GM21786 (cell line): Measurements from ENCODE around the gene SDS.

Experiments used
- ATAC-seq: cut with Tn5 transposase; IDR thresholded peaks from one replicate; pipeline ENCODE4 v1.9.1; 2021; ENCODE audit not compliant: unreplicated experiment

SDS gene

DNA sequence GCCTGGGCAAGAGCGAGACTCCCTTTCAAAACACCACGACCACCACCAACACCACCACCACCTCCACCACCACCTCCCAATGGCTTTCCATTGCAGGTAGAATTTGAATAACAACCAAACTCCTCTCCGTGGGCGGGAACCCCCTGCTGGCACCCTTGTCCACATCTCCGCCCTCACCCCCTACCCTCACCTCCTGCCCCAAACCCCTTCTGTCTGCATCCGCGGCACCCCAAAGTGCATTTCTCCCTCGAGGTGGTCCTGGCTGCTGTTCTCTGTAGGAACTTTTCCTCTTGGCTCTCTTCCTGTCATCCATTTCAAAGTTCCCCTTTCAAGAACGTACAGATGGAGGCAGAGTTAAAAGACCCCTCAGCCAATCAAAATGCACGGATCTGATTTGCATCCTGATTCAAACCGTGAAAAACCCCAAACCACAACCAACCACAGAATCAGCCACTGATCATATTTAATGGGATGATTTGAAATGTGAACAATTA lies 22.3 kb upstream of the SDS start:
- ATAC-seq = no peak

DNA sequence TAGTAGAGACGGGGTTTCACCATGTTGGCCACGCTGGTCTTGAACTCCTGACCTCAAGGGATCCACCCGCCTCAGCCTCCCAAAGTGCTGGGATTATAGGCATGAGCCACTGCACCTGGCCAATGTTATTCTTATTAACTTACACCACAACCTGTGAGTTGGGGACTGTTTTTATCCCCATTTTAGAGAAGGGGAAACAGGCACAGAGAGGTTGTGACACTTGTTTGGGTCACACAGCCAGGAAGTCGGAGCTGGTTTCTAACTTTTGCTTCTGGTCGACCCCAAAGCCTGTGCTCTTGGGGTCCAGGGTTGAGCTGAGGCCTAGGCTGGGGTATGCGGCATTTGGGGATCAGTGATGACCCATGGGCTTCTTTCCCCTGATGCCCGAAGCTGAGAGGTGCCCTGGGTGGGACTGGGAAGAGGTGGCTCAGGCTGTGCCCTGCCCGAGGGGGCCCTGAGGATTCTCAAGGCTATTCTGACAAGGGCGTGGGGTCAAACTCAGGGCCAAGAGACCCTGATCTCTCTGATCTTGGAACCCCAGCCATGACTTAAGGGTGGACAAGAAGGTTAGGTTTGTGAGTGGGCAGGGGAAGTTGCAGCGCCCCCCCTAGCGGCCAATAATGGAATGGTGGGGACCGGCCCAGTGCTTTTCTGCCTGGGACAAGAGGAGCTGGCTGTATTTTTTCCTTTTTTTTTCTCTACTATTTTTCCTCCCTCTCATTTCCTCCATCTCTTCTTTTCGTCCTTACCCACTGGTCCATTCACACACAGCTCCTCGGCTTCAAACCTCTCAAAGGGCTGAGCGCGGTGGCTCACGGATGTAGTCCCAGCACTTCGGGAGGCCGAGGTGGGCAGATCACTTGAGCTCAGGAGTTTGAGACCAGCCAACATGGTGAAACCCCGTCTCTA lies 21.5 kb upstream of the SDS start:
- no peak for ATAC-seq

DNA sequence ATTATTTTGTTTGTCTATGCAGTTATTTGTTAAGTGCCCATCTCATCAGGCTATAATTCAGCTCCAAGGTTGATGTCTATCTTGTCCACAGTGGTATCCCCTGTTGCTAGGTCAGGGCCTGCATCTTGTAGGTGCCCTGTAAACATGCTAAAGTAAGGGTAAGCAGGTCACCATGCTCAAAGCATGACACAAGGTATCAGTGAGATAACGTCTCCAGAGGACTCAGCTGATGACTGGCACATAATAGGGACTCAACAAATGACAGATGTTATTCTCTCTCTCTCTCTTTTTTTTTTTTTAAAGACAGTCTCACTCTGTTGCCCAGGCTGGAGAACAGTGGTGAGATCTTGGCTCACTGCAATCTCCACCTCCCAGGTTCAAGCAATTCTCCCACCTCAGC lies 20.8 kb upstream of the SDS start:
- no peak for ATAC-seq

DNA sequence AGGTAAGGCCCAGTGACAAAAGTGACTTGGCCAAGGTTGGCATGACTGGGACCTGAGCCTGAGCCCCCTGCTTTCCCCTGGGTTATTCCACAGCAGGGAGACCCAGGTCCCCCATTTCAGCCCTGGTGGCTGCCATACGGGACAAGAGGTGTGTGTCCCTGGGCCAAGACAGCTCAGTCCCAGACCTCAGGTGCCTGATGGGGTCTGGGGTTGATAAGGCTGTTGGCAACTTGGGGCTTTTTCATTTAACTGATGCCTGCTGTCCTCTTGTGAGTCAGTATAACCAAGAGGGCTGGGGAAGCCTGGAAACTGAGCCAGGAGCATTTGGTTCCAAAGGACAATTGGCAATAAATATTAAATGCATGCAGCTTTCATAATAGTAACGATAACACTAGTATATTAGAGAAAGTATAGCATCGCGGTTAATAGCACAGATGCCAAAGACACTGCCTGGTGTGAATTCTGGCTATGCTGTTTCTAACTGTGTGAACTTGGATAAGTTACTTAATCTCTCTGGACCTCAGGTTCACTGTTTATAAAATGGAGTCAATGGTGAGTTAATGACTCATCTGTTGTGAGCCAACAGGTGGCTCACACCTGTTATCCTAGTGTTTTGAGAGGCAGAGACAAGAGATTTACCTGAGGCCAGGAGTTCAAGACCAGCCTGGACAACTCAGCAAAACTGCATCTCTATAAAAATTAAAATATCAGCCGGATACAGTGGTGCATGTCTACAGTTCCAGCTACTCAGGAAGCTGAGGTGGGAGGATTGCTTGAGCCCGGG lies 19.4 kb upstream of the SDS start:
- no peak for ATAC-seq

DNA sequence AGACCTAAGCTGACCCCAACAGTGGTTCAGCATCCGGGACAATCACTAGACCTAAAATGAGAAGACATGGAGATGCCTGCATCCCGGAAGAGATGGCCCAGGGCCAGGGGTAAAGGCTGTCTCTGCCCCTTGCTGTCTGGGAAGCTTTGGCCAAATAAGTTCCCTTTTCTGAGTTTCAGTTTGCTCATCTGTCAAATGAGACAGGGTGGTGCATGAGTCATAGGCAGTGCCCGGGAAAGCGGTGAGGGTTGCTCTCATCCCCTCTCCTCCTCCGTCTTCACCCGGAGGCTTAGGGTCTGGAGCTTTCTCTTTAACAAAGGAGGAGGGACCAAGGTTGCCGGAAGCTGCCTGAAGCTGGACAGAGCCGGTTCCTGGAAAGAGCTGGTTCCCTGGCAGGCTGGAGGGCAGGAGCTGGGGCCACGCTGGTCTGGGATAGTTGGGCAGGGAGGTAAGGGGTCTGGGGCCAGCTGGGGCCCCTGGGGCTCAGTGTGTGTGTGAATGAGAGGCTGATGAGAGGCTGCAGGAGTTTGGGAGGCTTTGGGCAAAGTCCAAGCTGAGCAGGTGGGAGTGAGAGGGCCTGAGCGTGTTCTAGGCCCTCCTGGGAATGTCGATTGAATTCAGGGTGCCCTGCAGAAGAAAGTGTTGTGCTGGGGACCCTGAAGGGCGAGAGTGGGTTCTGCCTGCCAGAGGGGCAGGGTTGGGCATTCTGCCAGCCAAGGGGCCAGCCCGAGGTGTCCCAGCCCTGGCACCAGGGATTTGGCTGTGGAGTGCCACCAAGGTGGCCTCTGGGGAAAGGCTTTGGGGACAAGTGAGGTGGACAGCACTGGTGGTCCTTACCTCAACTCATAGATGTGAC lies 18.6 kb upstream of the SDS start, which contains the start of gene SDSL:
TSS of gene SDSL (plus strand) at position 351 of the 856 bp plus-strand sequence. CDS start 5,603 bp downstream, outside the sequence.
- ATAC-seq = peak; percentile 94

DNA sequence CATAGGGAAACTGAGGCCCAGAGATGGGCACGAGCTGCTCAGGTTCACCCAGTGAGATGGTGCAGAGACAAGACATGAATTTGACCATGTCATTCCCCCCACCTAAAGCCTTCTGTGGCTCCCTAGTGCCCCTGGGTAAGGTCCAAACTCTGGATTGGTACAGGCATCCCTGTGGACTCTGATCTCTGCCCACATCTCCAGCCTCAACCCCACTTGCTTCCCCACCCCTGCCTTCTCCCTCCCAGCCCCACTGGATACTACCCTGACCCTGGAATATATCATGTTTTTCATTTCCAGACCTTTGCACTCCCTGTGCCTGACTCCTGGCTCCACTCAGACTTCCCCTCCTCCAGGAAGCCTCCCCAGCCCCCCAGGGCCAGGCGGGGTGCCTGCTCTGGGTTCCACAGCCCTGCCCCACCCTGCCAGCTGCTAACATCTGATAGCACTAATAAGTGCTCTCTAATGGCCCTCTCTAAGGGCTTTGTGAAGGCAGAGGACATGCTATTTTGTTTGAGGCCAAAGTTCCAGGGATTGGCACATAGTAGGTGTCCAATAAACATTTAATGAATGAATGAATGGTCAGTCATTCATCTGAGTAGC lies 17.4 kb upstream of the SDS start:
- ATAC-seq = no peak

DNA sequence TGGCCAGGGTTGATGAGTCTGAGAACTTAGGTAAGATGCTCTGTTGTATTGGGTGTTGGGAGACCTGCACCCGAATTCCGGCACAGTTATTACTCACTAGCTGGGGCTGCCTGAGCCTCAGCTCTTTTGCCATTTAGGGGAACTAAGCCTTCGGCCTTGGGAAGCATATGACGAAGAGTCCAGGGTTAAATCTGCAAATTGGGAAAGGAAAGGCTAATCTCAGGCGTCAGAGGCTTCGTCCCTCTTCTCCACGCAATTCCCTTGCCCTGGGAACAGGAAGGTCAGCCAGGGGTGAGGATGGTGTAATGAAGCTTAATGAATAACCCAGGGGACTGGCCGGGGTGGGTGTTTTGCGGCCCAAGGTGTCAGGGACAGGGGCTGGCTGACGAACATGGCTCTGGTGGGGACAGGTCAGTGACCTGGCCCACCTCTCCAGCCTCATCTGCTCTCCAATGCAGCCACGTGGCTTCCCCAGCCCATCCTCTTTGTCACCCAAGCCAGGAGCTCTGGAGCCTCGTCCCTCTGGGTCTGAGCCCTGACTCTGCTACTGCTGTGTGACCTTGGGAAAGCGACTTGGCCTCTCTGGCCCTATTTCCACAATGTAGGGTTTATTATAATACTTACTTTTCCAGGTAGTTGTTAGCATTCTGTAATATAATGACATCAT lies 14.7 kb upstream of the SDS start:
- ATAC-seq = no peak

DNA sequence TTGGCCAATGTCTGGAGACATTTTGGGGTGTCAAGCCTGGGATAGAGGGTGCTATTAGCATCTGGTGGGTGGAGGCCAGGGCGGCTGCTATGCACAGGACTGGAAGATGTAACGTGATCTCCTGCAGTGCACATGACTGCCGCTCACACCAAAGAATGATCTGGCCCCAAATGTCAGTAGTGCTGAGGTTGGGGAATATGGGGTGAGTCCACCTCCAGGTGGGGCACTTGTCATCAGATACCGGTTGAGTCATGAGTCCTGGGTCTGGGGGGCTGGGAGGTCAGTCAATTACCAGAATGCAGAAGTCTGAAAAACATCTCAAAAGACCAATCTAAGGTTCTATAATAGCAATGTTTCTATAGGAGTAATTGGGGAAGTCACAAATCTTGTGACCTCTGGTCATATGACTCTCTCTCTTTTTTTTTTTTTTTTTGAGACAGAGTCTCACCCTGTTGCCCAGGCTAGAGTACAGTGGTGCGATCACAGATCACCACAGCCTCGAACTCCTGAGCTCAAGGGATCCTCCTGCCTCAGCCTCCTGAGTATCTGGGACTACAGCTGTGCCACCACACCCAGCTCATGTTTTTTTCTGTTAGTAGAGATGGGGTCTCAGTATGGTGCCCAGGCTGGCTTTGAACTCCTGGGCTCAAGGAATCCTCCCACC lies 12.5 kb upstream of the SDS start:
- ATAC-seq = no peak

DNA sequence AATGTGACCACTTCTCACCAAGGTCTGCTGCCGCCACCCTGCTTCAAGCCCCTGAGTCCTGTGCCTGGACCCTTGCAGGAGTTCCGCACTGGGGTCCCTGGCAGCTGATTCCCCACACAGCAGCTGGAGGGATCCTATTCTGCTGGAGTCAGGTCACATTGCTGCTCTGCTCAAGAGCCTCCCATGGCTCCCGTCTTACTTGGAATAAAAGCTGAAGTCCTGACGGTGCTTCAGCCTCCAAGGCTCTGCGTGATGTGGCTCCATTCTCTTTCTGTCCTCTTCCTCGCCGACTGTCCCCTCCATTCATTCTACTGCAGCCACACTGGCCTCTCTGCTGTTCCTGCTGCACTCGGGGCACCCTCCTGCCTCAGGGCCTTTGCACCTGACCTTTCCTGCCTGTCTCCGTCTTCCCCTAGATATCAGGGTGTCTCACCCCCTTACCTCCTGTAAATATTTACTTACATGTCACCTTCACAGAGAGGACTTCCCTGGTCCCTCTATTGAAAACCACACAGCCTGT lies 10.9 kb upstream of the SDS start:
- no peak for ATAC-seq

DNA sequence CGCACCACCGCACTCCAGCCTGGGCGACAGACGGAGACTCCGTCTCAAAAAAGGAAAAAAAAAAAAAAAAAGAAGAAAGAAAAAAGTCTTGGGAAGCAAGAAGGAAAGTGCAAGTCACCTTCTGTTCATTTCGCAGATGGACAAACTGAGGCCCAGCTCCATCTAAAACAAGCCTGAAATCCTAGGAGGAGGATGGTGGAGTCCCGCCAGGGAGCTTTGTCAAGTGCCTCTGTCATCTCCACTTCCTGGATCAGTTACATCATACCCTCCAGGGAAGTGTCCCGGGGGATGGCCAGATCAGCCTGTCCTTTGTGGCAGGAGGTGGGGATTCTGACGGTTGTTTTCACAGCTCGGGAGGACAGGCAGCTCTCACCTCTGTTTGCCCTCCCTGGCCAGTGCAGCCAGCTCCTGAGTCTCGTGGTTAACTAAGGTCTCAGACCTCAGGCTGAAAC lies 9.8 kb upstream of the SDS start:
- no peak for ATAC-seq

DNA sequence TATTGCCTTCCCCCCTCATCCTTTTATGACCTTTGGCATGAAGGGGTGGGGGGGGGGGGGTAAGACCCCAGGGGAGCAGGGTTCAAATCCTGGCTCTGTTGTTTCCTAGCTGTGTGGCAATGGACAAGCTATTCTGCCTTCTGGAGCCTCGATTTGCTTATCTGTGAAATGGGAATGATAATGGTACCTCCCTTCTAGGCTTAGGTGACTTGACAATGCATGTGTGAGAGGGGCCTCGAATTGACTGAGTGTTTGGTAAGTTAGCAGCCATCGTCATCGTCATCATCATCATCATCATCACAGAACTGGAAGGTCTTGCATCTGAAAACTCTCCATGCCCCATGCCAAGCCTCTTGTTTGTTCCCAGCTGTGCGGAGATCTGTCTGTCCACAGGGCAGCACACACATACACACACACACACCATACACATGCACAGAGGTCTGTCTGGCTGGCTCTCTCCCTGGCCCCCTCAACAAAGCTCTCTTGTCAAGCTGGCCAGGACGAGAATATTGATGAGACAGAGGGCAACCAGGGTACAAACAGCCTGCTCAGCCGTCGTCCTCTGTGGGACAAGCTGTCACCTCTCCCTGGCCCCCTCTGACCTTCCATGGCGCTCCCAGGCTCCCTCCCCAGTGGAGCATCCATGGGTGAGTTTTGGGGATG lies 5.9 kb upstream of the SDS start:
- ATAC-seq = no peak

DNA sequence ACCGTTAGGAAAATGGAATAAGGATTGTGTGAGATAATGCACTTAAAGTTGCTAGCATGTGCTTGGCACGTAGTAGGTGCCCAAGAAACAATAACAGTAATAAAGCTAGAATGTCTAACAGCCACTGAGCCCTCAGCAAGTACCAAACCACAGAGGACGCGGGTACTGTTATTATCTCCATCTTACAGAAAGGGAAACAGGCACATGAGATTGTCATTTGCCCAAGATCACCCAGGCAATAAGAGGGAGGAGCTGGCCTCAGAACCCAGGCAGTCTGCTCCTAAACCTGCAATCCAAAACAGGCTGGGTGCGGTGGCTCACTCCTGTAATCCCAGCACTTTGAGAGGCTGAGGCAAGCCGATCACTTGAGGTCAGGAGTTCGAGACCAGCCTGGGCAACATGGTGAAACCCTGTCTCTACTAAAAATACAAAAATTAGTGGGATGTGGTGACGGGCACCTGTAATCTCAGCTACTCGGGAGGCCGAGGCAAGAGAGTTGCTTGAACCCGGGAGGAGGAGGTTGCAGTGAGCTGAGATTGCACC lies 5.1 kb upstream of the SDS start:
- no peak for ATAC-seq

DNA sequence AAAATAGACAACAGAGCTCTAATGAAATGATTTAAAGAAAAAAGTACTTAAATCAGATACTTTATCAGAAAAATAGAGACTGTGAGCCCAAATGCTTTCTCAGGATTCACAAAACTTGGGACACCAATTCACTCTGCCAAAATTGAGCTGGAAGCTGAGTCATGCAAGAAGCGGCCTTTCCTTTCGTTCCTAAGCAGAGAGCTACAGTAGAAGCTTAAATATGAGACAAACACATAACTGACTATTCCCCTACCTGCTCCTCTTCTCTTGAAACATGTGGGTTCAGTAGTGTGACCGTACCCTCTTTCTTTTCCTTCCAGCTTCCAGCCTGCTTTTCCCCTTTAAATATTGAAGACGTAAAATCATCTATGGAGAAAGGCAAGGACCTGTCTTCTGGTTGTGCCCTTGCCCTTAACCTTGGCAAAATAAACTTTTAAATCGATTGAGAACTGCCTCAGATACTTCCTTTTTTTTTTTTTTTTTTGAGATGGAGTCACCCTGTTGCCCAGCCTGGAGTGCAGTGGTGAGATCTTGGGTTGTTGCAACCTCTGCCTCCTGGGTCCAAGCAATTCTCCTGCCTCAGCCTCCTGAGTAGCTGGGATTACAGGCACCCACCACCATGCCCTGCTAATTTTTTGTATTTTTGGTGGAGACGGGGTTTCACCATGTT lies 4.4 kb upstream of the SDS start:
- no peak for ATAC-seq

DNA sequence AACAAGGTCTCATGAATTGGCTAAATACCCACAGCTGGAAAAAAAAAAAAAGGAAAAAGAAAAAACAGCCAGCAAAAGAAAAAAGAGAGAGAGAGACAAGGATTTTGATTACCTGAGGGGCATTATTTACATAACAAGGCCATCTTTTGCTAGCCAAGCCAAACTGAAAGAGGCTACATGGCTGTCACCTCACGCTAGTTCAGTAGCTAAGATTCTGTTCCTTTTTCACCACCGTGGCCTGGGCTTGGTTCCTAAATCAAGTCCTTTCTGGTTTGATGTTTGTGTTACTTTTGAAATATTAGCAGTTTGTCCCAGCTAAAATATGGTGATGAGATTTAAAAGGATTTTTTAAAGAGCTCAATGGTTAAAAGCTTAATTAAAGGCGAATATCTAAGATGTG lies 2.0 kb upstream of the SDS start:
- no peak for ATAC-seq

DNA sequence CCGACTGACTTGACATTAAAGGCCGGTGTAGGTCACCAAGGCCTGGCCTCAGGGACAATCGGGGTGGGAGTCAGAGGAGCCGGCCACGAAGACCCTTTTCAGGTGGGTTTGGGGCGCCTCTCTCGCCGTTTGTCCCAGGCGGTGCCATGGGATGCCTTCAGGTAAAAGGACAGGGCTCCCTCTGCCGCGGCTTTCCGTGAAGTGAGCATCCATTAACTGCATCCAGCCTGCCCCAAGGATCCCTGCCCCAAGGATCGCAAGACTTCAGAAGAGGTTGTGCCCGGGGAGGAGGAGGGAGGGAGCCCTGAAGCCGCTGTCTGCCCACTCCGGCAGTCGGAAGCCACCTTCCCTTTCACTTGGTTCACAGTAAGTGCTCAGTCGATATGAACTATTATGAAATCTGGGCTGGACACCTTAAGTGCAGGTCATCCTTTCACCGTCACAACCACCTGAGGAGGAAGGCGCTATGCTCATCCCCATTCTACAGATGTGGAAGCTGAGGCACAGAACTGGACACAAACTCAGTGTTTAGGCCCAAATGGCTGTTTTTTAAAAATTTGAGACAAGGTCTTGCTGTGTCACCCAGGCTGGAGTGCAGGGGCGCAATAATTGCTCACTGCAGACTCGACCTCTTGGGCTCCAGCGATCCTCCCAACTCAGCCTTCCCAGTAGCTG lies 964 bp downstream of the SDS start:
- ATAC-seq = no peak

DNA sequence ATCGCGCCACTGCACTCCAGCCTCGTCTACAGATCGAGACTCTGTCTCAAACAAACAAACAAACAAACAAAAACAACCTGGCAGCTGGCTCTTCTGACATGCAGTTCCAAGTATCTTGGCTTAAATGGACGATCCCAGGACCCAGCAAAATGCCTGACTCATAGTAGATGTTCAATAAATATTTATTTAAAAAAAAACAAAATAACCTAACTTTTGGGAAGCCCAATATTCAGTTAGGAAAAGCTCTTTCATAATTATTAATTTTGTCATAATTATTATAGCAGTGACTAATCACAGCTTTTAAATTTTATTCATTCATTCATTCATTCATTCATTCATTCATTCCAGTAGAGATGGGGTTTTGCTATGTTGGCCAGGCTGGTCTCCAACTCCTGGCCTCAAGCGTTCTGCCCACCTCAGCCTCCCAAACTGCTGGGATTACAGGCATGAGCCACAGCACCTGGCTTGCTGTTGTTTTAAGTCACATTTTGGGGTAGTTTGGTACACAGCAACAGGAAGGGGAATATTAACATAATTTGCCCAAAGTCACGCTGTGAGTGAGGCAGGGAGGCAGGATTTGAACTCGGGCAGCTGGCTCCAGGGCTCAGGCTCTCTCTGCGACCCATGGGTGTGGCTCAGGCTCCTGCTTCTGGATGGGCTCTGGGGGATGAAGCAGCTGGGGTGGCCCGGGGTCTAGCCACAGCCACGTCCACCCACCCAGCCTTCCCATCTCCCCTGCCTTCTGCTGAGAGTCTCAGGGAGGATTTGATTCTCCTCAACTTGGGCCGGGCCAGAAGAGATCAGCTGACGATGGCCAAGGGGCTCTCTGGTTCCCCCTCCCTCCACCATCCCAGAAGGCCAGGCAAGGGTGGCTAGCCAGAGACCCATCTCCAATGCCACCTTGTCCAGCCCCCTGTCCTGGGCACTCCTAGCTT lies 2.4 kb downstream of the SDS start:
- ATAC-seq = no peak
